HepG2 (cell line): Measurements from ENCODE around the gene KIAA0232. TPM values are rescaled to one million over a fixed set of nuclear protein-coding genes. Genes with fewer than 3 reads are reported as not detected.

Experiments
- CC2D1A ChIP-seq: sonication (generic); formaldehyde crosslinking; IDR thresholded peaks from 2 replicates; pipeline ENCODE4 v1.8.1; 2023; ENCODE audit warnings: mild to moderate bottlenecking, missing genetic modification reagents
- ELF4 ChIP-seq: sonication (generic); formaldehyde crosslinking; IDR thresholded peaks from 2 replicates; pipeline ENCODE4 v1.5.0; 2020; ENCODE audit warnings: missing genetic modification reagents, mild to moderate bottlenecking, moderate library complexity, borderline replicate concordance
- GATAD2A ChIP-seq: IDR thresholded peaks from 2 replicates; pipeline ENCODE4 v1.6.1; 2016
- HNF4G ChIP-seq, 2 experiments: sonication (generic) in 1 of 2; formaldehyde crosslinking in 1 of 2; IDR thresholded peaks; 2 replicates each; pipeline versions ENCODE4 v1.4.0 to v1.6.1; 2011 to 2020; ENCODE audit warnings: borderline replicate concordance in 2 of 2, low read depth in 2 of 2, mild to moderate bottlenecking in 2 of 2, low read length in 1 of 2, missing genetic modification reagents in 1 of 2, moderate library complexity in 1 of 2
- HOXA3 ChIP-seq: sonication (generic); formaldehyde crosslinking; IDR thresholded peaks from 2 replicates; pipeline ENCODE4 v1.5.0; 2020; ENCODE audit warnings: missing genetic modification reagents
- NCOR1 ChIP-seq: fragments of 200-600 bp; sonication (generic); IDR thresholded peaks from 2 replicates; pipeline ENCODE4 v1.7.0; 2017; ENCODE audit warnings: antibody characterized with exemption, low read length, borderline replicate concordance
- NFKBIZ ChIP-seq: IDR thresholded peaks from 2 replicates; pipeline ENCODE4 v1.6.1; 2018; ENCODE audit warnings: missing genetic modification reagents, missing compliant biosample characterization
- POLR2A ChIP-seq, 2 experiments: IDR thresholded peaks; 2 replicates each; pipeline ENCODE4 v1.6.1; 2011; ENCODE audit warnings: low read depth in 2 of 2, low read length in 2 of 2, mild to moderate bottlenecking in 1 of 2, moderate library complexity in 1 of 2; ENCODE audit not compliant: insufficient read depth in 1 of 2
- RARA ChIP-seq: IDR thresholded peaks from 2 replicates; pipeline ENCODE4 v1.6.1; 2016; ENCODE audit warnings: missing genetic modification reagents, missing compliant biosample characterization
- RBFOX2 ChIP-seq: fragments of 200-400 bp; formaldehyde crosslinking; IDR thresholded peaks from 2 replicates; pipeline ENCODE4 v1.6.1; 2017; ENCODE audit warnings: low read depth, mild to moderate bottlenecking, low read length
- SP1 ChIP-seq, 2 experiments: fragments of 450-650 bp in 1 of 2; sonication (generic) in 1 of 2; formaldehyde crosslinking in 1 of 2; IDR thresholded peaks; 2 replicates each; pipeline versions ENCODE4 v1.4.0 to v1.6.1; 2016 to 2020; ENCODE audit warnings: missing genetic modification reagents in 1 of 2
- STAG1 ChIP-seq: sonication (generic); formaldehyde crosslinking; IDR thresholded peaks from 2 replicates; pipeline ENCODE4 v1.4.0; 2020; ENCODE audit warnings: missing genetic modification reagents
- ZKSCAN1 ChIP-seq: fragments of 150-350 bp; IDR thresholded peaks from 2 replicates; pipeline ENCODE4 v1.6.1; 2014; ENCODE audit warnings: low read length
- ZNF253 ChIP-seq: sonication (generic); formaldehyde crosslinking; IDR thresholded peaks from 2 replicates; pipeline ENCODE4 v1.8.0; 2022; ENCODE audit warnings: mild to moderate bottlenecking, missing genetic modification reagents, borderline replicate concordance
- ZNF543 ChIP-seq: sonication (generic); formaldehyde crosslinking; IDR thresholded peaks from 2 replicates; pipeline ENCODE4 v1.4.0; 2020; ENCODE audit warnings: mild to moderate bottlenecking, missing genetic modification reagents
- ZNF644 ChIP-seq: IDR thresholded peaks from 2 replicates; pipeline ENCODE4 v1.6.1; 2016; ENCODE audit warnings: low read depth
- ZNF7 ChIP-seq: IDR thresholded peaks from 2 replicates; pipeline ENCODE4 v1.6.1; 2016; ENCODE audit warnings: missing biosample characterization, missing genetic modification reagents
- polyA plus RNA-seq, 8 experiments: library from polyadenylated mRNA; depleted of rRNA in 3 of 8; stranded (reverse) in 7 of 8; unstranded in 1 of 8; fragments of >200 nt; fragmentation: Illumina TruSeq in 4 of 8; extraction: Trizol in 4 of 8; gene quantifications; 2 replicates each; pipeline versions ENCODE4 v1.2.1 to v1.2.3, GENCODE V29; 2011 to 2016; ENCODE audit warnings: low read depth in 4 of 8, missing spikeins in 1 of 8, mixed read lengths in 1 of 8; ENCODE audit not compliant: insufficient read depth in 1 of 8
- total RNA-seq, 5 experiments: library from RNA; depleted of rRNA; stranded (reverse); fragments of >200 nt; fragmentation: Illumina TruSeq; extraction: Trizol; gene quantifications; 2 replicates each; pipeline ENCODE4 v1.2.3, GENCODE V29; 2016; ENCODE audit warnings: low read depth in 1 of 5
- TF ChIP-seq, protein P1 (sequence below): IDR thresholded peaks from 2 replicates; pipeline ENCODE4 v1.6.1; 2012; ENCODE audit warnings: low read depth, low read length, improper control_type of control experiment
- TF ChIP-seq, protein P2 (sequence below): sonication (generic); IDR thresholded peaks from 2 replicates; pipeline ENCODE4 v1.6.1; 2016; ENCODE audit warnings: low read depth, borderline replicate concordance
- TF ChIP-seq, protein P3 (sequence below): sonication (generic); formaldehyde crosslinking; IDR thresholded peaks from 2 replicates; pipeline ENCODE4 v1.5.1; 2020; ENCODE audit warnings: missing genetic modification reagents, mild to moderate bottlenecking, borderline replicate concordance
- TF ChIP-seq, protein P4 (sequence below): sonication (generic); formaldehyde crosslinking; IDR thresholded peaks from 2 replicates; pipeline ENCODE4 v1.4.0; 2020; ENCODE audit warnings: mild to moderate bottlenecking, missing genetic modification reagents

Gene KIAA0232
- total and polyA plus RNA-seq, 2 of the 13 experiments (the other 11 are each of a cell fraction or from before 2014, with no cell fraction given): 7.8 to 17.1 TPM

DNA sequence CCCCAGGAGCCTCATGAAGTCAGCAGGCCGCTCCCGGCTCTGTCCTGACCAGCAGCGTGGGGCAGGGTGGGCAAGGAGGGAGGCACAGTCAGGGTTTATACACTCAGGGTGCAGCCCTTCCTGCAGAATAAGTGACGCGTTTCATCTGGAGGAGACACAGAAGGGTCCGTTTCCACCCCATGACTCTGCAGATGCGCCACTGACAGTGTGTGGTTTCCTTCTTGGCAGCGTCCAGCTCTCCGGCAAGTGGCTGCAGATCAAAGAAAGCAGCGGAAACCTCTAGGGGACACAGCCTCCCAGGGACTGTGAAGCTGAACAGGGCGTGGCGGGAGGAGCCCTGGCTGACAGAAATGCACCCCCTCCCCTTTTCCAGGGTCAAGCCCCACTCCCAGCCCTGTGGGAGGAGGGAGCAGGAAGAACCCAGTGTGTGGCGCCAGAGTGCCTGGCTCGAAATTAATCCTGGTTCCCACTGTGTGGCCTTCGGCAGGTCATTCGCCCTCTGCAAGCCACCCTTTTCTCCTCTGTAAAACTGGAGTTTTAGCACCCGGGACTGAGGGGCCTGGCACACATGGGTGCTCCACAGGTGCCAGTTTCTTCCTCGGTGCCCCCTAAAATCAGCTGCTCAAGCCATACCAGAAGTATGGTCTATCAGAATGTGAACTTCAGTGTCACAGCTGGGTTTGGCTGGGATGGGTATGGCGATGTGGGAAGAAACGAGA lies 109.8 kb downstream of the KIAA0232 start (continued):
- TF ChIP-seq, protein P1, sequence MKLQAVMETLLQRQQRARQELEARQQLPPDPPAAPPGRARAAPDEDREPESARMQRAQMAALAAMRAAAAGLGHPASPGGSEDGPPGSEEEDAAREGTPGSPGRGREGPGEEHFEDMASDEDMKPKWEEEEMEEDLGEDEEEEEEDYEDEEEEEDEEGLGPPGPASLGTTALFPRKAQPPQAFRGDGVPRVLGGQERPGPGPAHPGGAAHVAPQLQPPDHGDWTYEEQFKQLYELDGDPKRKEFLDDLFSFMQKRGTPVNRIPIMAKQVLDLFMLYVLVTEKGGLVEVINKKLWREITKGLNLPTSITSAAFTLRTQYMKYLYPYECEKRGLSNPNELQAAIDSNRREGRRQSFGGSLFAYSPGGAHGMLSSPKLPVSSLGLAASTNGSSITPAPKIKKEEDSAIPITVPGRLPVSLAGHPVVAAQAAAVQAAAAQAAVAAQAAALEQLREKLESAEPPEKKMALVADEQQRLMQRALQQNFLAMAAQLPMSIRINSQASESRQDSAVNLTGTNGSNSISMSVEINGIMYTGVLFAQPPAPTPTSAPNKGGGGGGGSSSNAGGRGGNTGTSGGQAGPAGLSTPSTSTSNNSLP: peak; percentile 36; the same call in 1 of the 2 replicates
- no peak for TF ChIP-seq ZNF253 (CRISPR knock-in tag)
- TF ChIP-seq GATAD2A (CRISPR knock-in tag): peak; percentile 92
- no peak for TF ChIP-seq SP1 (IDR thresholded peaks at IDR 0.05)
- TF ChIP-seq SP1 (CRISPR knock-in tag; IDR thresholded peaks at IDR 0.05): peak; percentile 52; the same call in 1 of the 2 replicates
- peak; percentile 25; the same call in 1 of the 2 replicates for TF ChIP-seq HNF4G (IDR thresholded peaks at IDR 0.05; ENCODE audit: borderline replicate concordance, low read depth, low read length)
- TF ChIP-seq HNF4G (CRISPR knock-in tag; IDR thresholded peaks at IDR 0.05; ENCODE audit: borderline replicate concordance, low read depth): no peak
- 0 out of 2 replicates have a peak, but pooled peaks have one; percentile 43 for TF ChIP-seq NFKBIZ (CRISPR knock-in tag)
- TF ChIP-seq RARA: peak; percentile 64
- peak; percentile 76 for TF ChIP-seq HOXA3
- TF ChIP-seq, protein P2, sequence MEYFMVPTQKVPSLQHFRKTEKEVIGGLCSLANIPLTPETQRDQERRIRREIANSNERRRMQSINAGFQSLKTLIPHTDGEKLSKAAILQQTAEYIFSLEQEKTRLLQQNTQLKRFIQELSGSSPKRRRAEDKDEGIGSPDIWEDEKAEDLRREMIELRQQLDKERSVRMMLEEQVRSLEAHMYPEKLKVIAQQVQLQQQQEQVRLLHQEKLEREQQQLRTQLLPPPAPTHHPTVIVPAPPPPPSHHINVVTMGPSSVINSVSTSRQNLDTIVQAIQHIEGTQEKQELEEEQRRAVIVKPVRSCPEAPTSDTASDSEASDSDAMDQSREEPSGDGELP: peak; percentile 26; the same call in 1 of the 2 replicates
- TF ChIP-seq, protein P3, sequence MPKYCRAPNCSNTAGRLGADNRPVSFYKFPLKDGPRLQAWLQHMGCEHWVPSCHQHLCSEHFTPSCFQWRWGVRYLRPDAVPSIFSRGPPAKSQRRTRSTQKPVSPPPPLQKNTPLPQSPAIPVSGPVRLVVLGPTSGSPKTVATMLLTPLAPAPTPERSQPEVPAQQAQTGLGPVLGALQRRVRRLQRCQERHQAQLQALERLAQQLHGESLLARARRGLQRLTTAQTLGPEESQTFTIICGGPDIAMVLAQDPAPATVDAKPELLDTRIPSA: peak; percentile 32; the same call in 1 of the 2 replicates
- TF ChIP-seq CC2D1A (CRISPR knock-in tag): no peak
- peak; percentile 91 for TF ChIP-seq ZNF543 (CRISPR knock-in tag)
- 0 out of 2 replicates have a peak, but pooled peaks have one; percentile 19 for TF ChIP-seq RBFOX2
- TF ChIP-seq, protein P4, sequence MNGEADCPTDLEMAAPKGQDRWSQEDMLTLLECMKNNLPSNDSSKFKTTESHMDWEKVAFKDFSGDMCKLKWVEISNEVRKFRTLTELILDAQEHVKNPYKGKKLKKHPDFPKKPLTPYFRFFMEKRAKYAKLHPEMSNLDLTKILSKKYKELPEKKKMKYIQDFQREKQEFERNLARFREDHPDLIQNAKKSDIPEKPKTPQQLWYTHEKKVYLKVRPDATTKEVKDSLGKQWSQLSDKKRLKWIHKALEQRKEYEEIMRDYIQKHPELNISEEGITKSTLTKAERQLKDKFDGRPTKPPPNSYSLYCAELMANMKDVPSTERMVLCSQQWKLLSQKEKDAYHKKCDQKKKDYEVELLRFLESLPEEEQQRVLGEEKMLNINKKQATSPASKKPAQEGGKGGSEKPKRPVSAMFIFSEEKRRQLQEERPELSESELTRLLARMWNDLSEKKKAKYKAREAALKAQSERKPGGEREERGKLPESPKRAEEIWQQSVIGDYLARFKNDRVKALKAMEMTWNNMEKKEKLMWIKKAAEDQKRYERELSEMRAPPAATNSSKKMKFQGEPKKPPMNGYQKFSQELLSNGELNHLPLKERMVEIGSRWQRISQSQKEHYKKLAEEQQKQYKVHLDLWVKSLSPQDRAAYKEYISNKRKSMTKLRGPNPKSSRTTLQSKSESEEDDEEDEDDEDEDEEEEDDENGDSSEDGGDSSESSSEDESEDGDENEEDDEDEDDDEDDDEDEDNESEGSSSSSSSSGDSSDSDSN (CRISPR knock-in tag): peak; percentile 62; the same call in 1 of the 2 replicates
- TF ChIP-seq STAG1 (CRISPR knock-in tag): peak; percentile 81
- TF ChIP-seq NCOR1: peak; percentile 70; the same call in 1 of the 2 replicates
- peak; percentile 57 to 79; a peak in 2 of 4 replicates for TF ChIP-seq POLR2A (IDR thresholded peaks at IDR 0.05; ENCODE audit: insufficient read depth in 1 of 2, low read depth in 2 of 2, low read length in 2 of 2)
- peak; percentile 38; the same call in 1 of the 2 replicates for TF ChIP-seq ZKSCAN1
- no peak for TF ChIP-seq ELF4
- no peak for TF ChIP-seq ZNF7 (CRISPR knock-in tag)
- TF ChIP-seq ZNF644 (CRISPR knock-in tag): no peak
